Adipocyte (in vitro differentiated cells): Measurements from ENCODE around the gene CLCA1.

ENCODE experiments used
- DNase-seq: peaks from one replicate; pipeline ENCODE4 v3.0.0-alpha.2; 2015; ENCODE audit warnings: low read depth
- H3K27me3 ChIP-seq: replicated peaks from 2 replicates; pipeline ENCODE4 v1.7.0; 2013; ENCODE audit warnings: mild to moderate bottlenecking, low read length, moderate library complexity; ENCODE audit not compliant: control insufficient read depth, insufficient read depth
- H3K36me3 ChIP-seq: 2 replicates; pipeline ENCODE4 v1.7.0; 2013; ENCODE audit warnings: low read length, mild to moderate bottlenecking, moderate library complexity; ENCODE audit not compliant: control insufficient read depth, insufficient read depth, severe bottlenecking
- H3K4me1 ChIP-seq: 2 replicates; pipeline ENCODE4 v1.7.0; 2013; ENCODE audit warnings: mild to moderate bottlenecking, low read length, moderate library complexity; ENCODE audit not compliant: control insufficient read depth, insufficient read depth
- H3K4me3 ChIP-seq: 2 replicates; pipeline ENCODE4 v1.7.0; 2013; ENCODE audit warnings: mild to moderate bottlenecking, low read length, moderate library complexity
- H3K9ac ChIP-seq: 2 replicates; pipeline ENCODE4 v1.7.0; 2013; ENCODE audit warnings: mild to moderate bottlenecking, low read length, moderate library complexity
- H3K9me3 ChIP-seq: 2 replicates; pipeline ENCODE4 v1.7.0; 2013; ENCODE audit warnings: mild to moderate bottlenecking, low read length, moderate library complexity; ENCODE audit not compliant: control insufficient read depth

Gene CLCA1

DNA sequence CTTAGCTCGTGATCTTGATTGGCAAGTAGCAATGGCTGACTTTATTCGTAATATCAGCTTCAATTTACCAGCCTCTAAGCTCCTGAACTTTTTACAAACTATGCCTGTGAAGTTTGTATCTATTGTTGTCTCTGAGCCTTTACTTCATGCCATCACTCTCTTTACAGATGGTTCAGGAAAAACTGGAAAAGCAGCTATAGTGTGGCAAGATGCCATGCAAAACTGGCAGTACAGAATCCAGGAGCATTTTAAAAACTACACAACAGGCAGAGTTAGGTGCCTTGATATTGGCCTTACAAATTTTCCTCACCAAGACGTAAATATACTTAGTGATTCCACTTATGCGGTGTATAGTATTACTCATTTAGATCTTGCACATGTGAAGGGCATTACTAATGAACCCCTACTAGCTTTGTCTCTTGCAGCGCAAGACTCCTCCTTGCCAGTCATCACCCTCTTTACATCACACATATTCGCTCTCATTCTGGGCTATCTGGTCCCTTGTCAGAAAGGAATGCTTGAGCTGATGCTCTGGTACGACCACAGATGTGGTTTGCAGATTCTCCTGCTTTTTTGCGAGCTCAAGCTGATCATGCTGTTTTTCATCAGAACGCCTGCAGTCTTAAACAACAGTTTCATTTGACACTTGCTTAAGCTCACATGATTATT is 36.3 kb downstream of the CLCA1 start:
- no peaks in the 10 kb centered on the region for H3K27me3 ChIP-seq
- H3K36me3 ChIP-seq, result no peaks in the 10 kb centered on the region
- DNase-seq, result no peak
- H3K4me3 ChIP-seq, result no peak overlapping the region
- H3K4me1 ChIP-seq, result peaks cover 11% of the 10 kb centered on the region
- no peak overlapping the region for H3K9ac ChIP-seq
- no peaks in the 10 kb centered on the region for H3K9me3 ChIP-seq

GRCh38 chr1:86505564-86505902 is 36.8 kb downstream of the CLCA1 start:
- no peak for DNase-seq
- H3K9me3 ChIP-seq, result no peaks in the 10 kb centered on the region
- no peak overlapping the region for H3K4me3 ChIP-seq
- no peaks in the 10 kb centered on the region for H3K27me3 ChIP-seq
- H3K9ac ChIP-seq, result no peak overlapping the region
- peaks cover 10% of the 10 kb centered on the region for H3K4me1 ChIP-seq
- H3K36me3 ChIP-seq, result no peaks in the 10 kb centered on the region

GRCh38 chr1:86507935-86508582 is 39.3 kb downstream of the CLCA1 start:
- Histone ChIP-seq H3K4me3 (peak overlapping the region; percentile 15), H3K4me1 (peaks cover 6% of the 10 kb centered on the region), H3K9ac (peak overlapping the region; percentile 37), H3K9me3 (no peaks in the 10 kb centered on the region), H3K36me3 (no peaks in the 10 kb centered on the region), H3K27me3 (no peaks in the 10 kb centered on the region)
- DNase-seq, result peak; percentile 63

DNA sequence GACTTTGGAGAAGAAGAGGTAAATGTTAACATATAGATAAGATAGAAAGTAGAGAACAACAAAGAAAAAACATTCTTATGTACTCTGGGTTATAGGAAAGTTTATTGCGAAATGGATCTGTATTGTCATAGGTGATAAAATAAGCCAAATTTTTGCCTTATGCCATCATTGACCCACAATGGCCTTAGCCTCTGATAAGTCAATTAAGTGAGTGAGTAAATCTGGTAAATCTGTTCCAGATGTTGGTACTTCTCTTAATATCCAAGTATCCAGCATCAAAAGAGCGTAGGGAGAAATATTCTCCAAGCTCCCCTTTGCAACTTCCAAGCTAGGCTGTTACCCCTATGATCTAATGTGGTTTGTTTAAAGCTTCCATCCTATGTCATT is 39.8 kb downstream of the CLCA1 start:
- Histone ChIP-seq H3K4me1 (peaks cover 6% of the 10 kb centered on the region), H3K4me3 (peak overlapping the region; percentile 15), H3K27me3 (no peaks in the 10 kb centered on the region), H3K9me3 (no peaks in the 10 kb centered on the region), H3K36me3 (no peaks in the 10 kb centered on the region), H3K9ac (peak overlapping the region; percentile 37)
- DNase-seq, result peak; percentile 12

- H3K27me3 ChIP-seq, result no peaks in the 10 kb centered on the region
- peak; percentile 10 for DNase-seq
Observed at GRCh38 chr1:86515597-86515996, 46.9 kb downstream of the CLCA1 start.

GRCh38 chr1:86516335-86516734 is 47.6 kb downstream of the CLCA1 start:
- H3K27me3 ChIP-seq, result no peaks in the 10 kb centered on the region
- no peak overlapping the region for H3K4me3 ChIP-seq
- no peaks in the 10 kb centered on the region for H3K9me3 ChIP-seq
- DNase-seq, result no peak
- H3K9ac ChIP-seq, result no peak overlapping the region
- H3K4me1 ChIP-seq, result no peaks in the 10 kb centered on the region
- no peaks in the 10 kb centered on the region for H3K36me3 ChIP-seq

More at GRCh38 chr1:86515597-86515996, 46.9 kb downstream of the CLCA1 start:
- H3K4me1 ChIP-seq, result no peaks in the 10 kb centered on the region
- H3K4me3 ChIP-seq, result no peak overlapping the region
- no peaks in the 10 kb centered on the region for H3K9me3 ChIP-seq
- no peak overlapping the region for H3K9ac ChIP-seq
- H3K36me3 ChIP-seq, result no peaks in the 10 kb centered on the region

- no peak overlapping the region for H3K4me3 ChIP-seq
- H3K27me3 ChIP-seq, result no peaks in the 10 kb centered on the region
- no peaks in the 10 kb centered on the region for H3K36me3 ChIP-seq
- H3K4me1 ChIP-seq, result no peaks in the 10 kb centered on the region
- DNase-seq, result no peak
- no peaks in the 10 kb centered on the region for H3K9me3 ChIP-seq
- no peak overlapping the region for H3K9ac ChIP-seq
Observed at GRCh38 chr1:86517336-86517735, 48.6 kb downstream of the CLCA1 start.

GRCh38 chr1:86520789-86521521 is 52.2 kb downstream of the CLCA1 start:
- no peaks in the 10 kb centered on the region for H3K9me3 ChIP-seq
- DNase-seq, result no peak
- H3K4me1 ChIP-seq, result no peaks in the 10 kb centered on the region
- no peaks in the 10 kb centered on the region for H3K27me3 ChIP-seq
- H3K4me3 ChIP-seq, result no peak overlapping the region
- no peak overlapping the region for H3K9ac ChIP-seq
- no peaks in the 10 kb centered on the region for H3K36me3 ChIP-seq

- Histone ChIP-seq H3K27me3 (no peaks in the 10 kb centered on the region), H3K4me1 (no peaks in the 10 kb centered on the region), H3K9ac (no peak overlapping the region), H3K36me3 (no peaks in the 10 kb centered on the region), H3K4me3 (no peak overlapping the region), H3K9me3 (no peaks in the 10 kb centered on the region)
- DNase-seq, result no peak
Observed at GRCh38 chr1:86521522-86521891, 52.8 kb downstream of the CLCA1 start.

DNA sequence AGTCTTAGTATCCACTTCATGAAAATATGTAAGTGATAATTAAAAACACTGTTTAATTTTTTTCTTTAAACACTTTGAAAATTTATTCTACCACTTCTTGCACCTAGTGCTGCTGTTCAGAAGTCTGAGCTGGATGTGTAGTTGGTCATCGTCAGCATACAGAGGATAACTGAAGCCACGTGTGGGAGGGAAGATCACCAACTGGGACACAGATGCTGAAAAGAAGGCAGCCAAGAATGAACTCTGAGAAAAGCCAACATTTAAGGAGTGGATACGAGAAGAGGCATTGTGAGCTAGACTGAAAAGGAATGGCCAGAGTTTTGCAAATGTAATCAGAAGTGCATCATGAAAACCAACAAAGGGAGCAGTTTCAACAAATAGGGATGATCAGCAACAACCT is 53.5 kb downstream of the CLCA1 start:
- H3K27me3 ChIP-seq, result no peaks in the 10 kb centered on the region
- H3K36me3 ChIP-seq, result no peaks in the 10 kb centered on the region
- H3K9me3 ChIP-seq, result no peaks in the 10 kb centered on the region
- DNase-seq, result no peak
- H3K4me3 ChIP-seq, result no peak overlapping the region
- no peaks in the 10 kb centered on the region for H3K4me1 ChIP-seq
- no peak overlapping the region for H3K9ac ChIP-seq

DNA sequence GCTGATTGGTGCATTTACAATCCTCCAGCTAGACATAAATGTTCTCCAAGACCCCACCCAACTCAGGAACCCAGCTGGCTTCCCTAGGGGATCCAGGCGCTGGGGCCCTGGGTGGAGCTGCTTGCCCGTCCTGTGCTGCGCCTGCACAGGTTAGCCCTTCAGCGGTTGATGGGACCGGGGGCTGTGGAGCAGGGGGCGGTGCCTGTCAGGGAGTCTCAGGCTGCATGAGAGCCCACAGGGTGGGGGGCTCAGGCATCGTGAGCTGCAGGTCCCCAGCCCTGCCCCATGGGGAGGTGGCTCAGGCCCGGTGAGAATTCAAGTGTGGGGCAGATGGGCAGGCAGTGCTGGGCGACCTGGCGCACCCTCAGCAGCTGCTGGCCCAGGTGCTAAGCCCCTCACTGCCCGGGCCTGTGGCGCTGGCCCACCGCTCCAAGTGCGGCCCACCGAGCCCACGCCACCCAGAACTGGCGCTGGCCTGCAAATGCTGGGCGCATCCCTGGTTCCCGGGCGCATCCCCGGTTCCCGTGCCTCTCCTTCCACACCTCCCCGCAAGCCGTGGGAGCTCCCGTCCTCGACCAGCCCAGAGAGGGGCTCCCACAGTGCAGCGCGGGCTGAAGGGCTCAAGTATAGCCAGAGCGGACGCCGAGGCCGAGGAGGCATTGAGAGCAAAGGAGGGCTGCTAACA is 55.1 kb downstream of the CLCA1 start:
- H3K4me3 ChIP-seq, result no peak overlapping the region
- no peak for DNase-seq
- H3K9ac ChIP-seq, result no peak overlapping the region
- H3K4me1 ChIP-seq, result no peaks in the 10 kb centered on the region
- no peaks in the 10 kb centered on the region for H3K36me3 ChIP-seq
- no peaks in the 10 kb centered on the region for H3K9me3 ChIP-seq
- H3K27me3 ChIP-seq, result no peaks in the 10 kb centered on the region
